Kidney epithelial cell (primary cell): ENCODE measurements around the gene ZNF160. TPM values are rescaled to one million over a fixed set of nuclear protein-coding genes. Genes with fewer than 3 reads are reported as not detected.
"Not testable (repeated sequence)": the region's sequence is repeated elsewhere in the genome, so short reads cannot be mapped to it uniquely, and the experiment has no call there.

Experiments used
- DNase-seq: peaks from one replicate; pipeline ENCODE4 v3.0.0-alpha.2; 2010; ENCODE audit warnings: low read depth
- H3K27me3 ChIP-seq: 2 replicates; pipeline ENCODE4 v1.6.0; 2011; ENCODE audit warnings: low read length; ENCODE audit not compliant: control insufficient read depth, insufficient read depth
- H3K36me3 ChIP-seq: 2 replicates; pipeline ENCODE4 v1.5.1; 2011; ENCODE audit warnings: low read length; ENCODE audit not compliant: control insufficient read depth, insufficient read depth
- H3K4me3 ChIP-seq: 2 replicates; pipeline ENCODE4 v1.5.1; 2011; ENCODE audit warnings: low read depth, mild to moderate bottlenecking, control low read depth, low read length
- total RNA-seq: library from RNA; depleted of rRNA; stranded (reverse); fragments of >200 nt; gene quantifications from 2 replicates; pipeline ENCODE4 v1.2.3, GENCODE V29; 2015
- TF ChIP-seq, protein P1 (sequence below): IDR thresholded peaks from 2 replicates; pipeline ENCODE4 v1.5.1; 2011; ENCODE audit warnings: mild to moderate bottlenecking, moderate library complexity, low read length, control low read depth, inconsistent platforms; ENCODE audit not compliant: insufficient read depth, poor library complexity, severe bottlenecking

The ZNF160 gene
- total RNA-seq, 1 donor from 2014 or later: 16.5 TPM

DNA sequence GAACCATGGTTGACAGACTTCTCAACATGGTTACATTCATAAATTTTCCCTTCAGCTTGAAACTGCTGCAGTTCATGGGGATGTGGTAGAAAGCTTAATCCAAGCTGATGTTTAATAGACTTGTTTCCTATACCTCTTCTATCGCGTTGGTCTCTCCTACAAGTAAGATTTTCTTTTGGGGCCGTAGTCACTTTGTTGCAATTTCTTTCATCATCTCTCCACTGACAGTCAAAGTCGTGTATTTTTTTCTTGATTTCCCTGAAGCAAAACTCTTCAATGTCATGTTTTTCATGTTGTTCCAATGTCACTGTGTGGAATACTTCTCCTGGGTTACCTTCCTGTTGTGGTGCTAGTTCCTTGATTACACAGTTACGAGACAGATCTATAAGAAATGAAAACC lies 6.3 kb upstream of the ZNF160 start:
- no peaks in the 10 kb centered on the region for H3K36me3 ChIP-seq
- TF ChIP-seq, protein P1, sequence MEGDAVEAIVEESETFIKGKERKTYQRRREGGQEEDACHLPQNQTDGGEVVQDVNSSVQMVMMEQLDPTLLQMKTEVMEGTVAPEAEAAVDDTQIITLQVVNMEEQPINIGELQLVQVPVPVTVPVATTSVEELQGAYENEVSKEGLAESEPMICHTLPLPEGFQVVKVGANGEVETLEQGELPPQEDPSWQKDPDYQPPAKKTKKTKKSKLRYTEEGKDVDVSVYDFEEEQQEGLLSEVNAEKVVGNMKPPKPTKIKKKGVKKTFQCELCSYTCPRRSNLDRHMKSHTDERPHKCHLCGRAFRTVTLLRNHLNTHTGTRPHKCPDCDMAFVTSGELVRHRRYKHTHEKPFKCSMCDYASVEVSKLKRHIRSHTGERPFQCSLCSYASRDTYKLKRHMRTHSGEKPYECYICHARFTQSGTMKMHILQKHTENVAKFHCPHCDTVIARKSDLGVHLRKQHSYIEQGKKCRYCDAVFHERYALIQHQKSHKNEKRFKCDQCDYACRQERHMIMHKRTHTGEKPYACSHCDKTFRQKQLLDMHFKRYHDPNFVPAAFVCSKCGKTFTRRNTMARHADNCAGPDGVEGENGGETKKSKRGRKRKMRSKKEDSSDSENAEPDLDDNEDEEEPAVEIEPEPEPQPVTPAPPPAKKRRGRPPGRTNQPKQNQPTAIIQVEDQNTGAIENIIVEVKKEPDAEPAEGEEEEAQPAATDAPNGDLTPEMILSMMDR: no peak

DNA sequence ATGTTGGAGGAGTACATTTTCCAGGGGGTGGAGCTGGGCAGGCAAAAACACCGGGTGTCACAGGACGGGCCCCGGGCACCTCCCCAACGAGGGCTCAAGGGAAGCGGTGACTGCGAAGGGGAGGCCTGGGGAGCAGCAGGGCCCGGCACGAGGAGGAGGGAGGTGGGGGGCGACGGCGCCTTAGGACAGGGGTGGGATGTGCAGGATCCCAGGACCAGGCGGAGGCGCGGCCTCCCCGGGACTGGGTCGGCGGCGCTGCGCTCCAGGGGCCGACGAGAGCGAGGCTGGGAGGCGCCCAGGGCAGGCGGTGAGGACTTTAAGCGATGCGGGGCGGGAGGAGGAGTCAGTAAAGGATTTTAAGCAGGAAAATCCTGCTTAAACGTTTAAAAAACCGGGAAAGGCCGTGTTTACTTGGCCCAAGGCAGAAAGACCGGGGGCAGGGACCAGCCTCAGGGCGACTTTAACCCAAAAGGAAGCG lies 427 bp downstream of the ZNF160 start:
- TF ChIP-seq, protein P1: no peak
- Histone ChIP-seq H3K27me3 (no peaks in the 10 kb centered on the region), H3K4me3 (peak overlapping the region; percentile 67), H3K36me3 (no peaks in the 10 kb centered on the region)
- no peak for DNase-seq

More for the DNA sequence above, 6.3 kb upstream of the ZNF160 start:
- no peak overlapping the region for H3K4me3 ChIP-seq
- H3K27me3 ChIP-seq: no peaks in the 10 kb centered on the region
- no peak for DNase-seq

DNA sequence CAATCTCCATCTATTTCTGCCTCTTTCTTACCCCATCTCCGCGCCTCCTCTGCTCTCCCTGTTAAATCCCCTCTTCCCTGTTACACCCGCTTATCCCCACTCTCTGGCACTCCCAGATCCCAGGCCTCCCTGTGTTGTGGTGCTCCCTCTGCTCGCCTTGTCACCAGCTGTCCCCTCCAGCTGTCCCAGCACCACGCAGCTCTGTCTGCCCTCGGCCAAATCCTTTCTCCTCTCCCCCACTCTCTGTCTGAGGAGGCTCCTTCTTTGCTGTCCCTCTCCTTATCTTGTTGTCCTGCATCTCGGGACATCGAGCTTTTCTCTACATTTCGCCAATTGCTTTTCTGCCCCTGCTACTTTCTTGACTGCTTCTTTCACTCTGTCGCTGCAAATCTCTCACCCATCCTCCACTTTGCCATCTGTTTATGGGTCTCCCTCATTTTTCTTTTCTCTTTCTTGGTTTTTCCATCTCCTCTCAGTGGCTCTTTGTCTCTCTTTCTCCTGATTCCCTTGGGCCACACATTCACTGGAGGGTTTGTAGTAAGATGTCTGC lies 941 bp downstream of the ZNF160 start:
- no peak for DNase-seq
- peak overlapping the region; percentile 67 for H3K4me3 ChIP-seq

DNA sequence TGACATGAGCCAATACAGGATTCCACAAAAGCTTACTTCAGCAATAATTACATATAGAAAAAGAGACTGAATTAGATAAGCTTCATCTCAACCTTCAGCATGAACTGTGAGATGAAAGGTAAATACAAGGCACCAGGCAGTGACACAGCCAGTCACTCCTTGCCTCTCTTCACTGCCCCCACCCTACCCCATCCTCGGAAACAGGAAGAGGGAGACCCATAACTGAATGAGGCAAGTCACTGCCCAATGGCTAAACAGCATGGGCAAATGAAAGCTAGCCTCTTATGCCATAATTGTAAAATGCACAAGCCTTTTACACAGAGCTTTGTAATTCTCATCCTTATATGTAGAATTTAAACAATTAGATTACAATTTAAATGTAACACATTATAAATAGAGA lies 1.7 kb downstream of the ZNF160 start:
- Histone ChIP-seq H3K27me3 (no peaks in the 10 kb centered on the region), H3K36me3 (no peaks in the 10 kb centered on the region), H3K4me3 (no peak overlapping the region)
- TF ChIP-seq, protein P1: no peak
- DNase-seq: no peak

More for the DNA sequence above, 941 bp downstream of the ZNF160 start:
- TF ChIP-seq, protein P1: no peak
- H3K27me3 ChIP-seq: no peaks in the 10 kb centered on the region
- H3K36me3 ChIP-seq: no peaks in the 10 kb centered on the region

DNA sequence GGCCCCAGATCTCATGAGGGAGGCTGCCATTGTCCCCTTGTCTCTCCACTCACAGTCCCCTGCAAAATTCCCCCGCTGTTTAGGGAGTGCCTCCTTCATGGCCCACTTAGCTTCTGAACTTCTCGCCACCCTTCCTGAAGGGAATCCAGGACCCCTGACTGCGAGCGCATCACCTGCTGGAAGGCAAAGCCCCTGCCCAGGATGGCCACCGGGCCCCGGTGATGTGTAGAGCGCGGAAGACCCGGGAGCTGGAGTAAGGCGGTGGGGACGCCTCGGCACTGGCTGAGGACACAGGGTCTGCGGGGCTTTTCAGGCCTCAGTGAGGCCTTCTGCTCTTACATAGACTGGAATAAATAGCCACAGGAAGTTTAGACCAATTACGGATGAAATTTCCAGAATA lies 4.7 kb downstream of the ZNF160 start:
- not testable (repeated sequence) for H3K36me3 ChIP-seq, DNase-seq, H3K27me3 ChIP-seq, H3K4me3 ChIP-seq

DNA sequence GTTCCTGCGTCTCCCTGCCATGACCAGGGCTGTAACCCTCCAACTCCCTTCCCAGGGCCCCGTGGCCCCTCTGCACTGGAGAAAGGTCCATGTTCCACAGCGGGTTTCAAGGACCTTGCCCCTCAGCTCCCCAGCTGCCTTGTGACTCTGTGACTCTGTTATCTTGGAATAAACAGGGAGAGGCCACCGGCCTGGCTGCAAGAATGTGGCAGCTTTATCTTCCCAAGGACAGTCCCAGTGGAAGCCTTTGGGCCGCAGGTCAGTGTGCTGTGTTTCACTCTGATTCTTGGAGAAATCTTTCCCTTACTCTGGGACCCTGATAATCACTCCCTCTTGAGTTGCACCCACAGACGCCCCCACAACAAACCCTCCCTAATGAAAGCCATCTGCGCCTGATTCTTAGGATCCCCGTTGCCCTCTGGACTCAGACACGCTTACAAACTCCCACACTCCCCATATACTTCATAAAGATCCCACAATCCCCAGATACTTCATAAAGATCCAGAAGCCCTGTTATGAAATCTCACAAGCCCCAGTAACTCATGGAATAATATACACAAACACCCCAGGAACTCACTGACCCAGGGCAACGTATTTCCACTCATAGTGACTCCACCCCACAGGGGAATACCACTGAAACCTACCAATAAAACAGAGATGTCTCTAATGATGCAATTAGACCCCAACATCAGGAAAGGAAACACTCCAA lies 6.1 kb downstream of the ZNF160 start:
- DNase-seq, H3K4me3 ChIP-seq, H3K27me3 ChIP-seq, H3K36me3 ChIP-seq: not testable (repeated sequence)

DNA sequence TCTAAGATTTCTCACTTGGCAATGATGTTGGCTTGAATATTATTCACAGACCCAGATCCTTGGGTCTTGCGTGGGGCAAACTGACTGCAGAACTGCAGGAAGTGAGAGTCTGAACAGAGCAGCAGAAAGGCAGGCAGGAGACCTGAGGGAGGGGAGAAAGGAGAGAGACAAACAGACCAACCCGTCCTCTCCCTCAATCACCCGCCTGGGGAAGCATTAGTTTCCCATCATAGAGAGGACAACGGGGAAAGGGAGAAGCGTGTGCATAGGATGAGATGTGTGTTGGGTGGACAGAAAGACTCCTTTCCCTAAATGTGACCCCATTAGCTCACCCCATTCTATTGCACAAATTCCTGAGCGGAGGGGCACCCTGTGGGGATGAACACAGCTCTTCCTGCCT lies 6.6 kb downstream of the ZNF160 start:
- not testable (repeated sequence) for H3K27me3 ChIP-seq, DNase-seq, H3K36me3 ChIP-seq, H3K4me3 ChIP-seq
